NCI-H1417 (cell line): Measurements from ENCODE around the gene UBALD1.
"Not testable (repeated sequence)": the region's sequence is repeated elsewhere in the genome, so short reads cannot be mapped to it uniquely, and the experiment has no call there.

Source experiments
- DNase-seq, 3 experiments: peaks; one replicate each; lab custom pipeline; 2025; lab: John Stamatoyannopoulos, UW

UBALD1 gene

GRCh38 chr16:4599037-4599436, 15.7 kb downstream of the UBALD1 start:
- DNase-seq, result no peak

DNA sequence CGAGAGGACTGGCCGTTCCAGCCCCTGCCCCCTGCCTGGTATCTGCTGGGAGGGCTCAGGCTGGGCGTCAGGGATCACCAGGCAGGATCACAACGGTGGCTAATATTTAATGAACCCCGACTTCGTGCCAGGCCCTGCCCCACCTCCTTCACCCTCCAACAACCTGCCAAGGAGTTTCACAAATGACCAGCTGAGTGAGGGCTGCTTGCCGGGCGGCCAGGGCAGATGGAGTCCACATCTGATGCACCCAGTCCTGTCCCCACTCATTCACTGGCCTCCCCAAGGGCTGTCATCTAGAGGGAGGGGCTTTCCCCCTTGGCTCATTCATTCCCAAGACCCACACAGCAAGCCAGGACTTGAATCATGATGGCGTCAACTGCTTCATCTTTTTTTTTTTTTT, 17.5 kb downstream of the UBALD1 start:
- no peak for DNase-seq

DNA sequence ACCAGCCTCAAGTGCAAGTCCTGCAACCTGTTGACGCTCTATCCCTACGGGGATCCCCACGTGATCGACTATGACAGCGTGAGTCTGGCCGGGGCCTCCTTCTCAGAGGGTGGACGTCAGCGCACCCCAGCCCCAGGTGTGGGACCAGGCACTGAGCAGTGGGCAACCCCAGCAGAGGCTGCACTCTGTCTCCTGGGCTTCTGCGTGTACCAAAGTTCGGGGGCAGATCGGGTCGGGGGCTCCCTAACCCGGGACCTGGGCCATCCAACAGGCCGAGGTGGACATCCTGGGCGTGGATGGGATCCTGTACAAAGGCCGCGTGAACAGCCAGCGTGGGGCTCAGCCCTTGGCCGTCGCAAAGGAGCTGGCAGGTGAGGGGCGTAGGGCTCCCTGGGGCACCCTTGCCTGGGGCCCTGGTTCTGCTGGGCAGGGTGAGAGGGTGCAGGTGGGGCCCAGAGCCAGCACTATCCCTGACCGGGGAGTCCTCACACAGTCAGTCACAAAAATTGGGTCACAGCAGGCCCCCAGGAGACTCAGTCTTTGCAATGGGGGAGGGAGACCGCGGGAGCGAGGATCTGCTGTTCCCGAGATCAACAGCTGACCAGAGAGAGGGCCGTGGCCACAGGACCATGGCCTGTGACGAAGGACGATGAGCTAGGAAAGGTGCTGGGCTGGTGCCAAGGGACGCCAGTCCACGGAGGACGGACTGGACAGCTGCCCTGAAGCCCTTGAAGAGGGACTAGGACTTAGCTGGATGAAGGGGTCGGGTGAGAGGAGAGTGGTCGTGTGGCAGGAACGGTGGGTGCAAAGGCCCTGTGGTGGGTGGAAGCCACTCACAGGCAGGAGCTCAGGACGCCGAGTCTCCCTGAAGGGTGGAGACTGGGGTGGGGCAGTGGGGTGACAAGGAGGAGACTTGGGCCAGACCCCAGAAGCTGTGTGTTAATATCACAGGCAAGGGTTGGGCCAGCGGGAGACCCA, 20.0 kb downstream of the UBALD1 start:
- DNase-seq, result no peak

GRCh38 chr16:4593086-4593485, 21.6 kb downstream of the UBALD1 start:
- peak in 2 of 3 experiments; percentile 83 to 91 for DNase-seq

DNA sequence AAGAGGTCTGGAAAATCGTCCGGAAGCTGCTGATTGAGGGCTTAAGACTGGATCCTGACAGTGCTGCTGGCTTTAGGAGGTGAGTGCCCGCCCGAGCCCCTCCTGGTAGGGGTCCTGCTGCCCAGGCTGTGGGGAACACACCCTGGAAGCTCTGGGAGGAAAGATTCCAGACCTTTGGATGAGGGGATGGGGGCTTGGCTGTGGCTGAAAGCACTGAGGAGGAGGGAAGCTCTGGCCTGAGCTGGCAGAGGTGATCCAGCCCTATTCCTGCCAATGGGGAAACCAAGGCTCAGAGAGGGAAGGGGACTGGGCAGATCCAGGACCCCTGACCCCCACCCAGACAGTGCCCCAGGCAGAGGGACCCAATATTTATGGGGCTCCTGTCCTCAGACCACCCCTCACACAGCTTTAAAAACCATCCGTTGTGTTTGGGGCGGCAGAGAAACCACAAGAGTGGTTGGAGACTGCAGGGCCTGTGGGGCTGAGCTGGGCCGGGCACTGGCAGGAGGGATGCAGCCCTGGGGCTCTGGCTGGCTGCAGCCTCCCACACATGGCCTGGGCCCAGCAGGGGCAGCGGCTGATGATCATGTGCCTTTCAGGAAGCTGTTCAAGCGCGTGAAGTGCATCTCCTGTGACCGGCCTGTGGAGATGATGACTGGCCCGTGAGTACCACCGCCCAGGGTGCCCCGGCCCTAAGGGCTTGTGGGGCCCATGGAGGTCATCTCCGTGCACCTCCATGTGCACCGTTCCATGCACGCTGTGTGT, 22.8 kb downstream of the UBALD1 start:
- no peak for DNase-seq

GRCh38 chr16:4591191-4591590, 23.5 kb downstream of the UBALD1 start:
- DNase-seq, result no peak

- DNase-seq, result no peak
Measured at GRCh38 chr16:4588961-4589360, 25.7 kb downstream of the UBALD1 start.

DNA sequence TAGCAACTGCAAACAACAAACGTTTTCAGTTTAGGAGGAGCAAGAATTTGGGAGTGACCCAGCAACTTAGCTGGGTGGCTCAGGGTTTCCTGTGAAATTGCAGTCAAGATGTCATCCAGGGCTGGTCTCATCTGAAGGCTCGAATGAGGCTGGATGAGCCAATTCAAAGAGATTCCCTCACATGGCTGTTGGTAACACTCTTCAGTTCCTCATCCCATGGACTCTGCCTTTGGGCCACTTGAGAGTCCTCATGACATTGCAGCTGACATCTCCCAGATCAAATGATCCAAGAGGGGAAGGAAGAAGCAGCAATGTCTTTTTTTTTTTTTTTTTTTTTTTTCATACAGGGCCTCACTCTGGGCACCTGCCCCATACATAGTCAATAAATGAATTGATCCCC, 26.3 kb downstream of the UBALD1 start:
- DNase-seq, result no peak

GRCh38 chr16:4586291-4586690, 28.4 kb downstream of the UBALD1 start:
- no peak for DNase-seq

GRCh38 chr16:4583906-4584305, 30.8 kb downstream of the UBALD1 start:
- no peak for DNase-seq

DNA sequence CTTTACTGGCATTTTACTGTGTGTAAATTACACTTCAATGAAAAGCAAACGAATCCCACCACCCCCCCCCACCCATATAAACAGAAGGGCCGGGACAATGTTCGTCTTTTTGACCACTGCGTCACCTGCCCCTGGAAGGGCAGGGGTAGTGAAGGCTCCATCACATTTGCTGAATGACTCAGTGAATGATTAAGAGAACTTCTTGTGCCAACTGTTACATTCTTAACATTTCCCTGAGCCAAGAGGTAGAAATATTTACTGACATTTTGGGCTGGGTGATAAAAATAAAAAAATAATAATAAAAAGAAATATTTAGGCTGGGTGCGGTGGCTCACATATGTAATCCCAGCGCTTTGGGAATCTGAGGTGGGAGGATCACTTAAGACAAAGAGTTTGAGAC, 34.4 kb downstream of the UBALD1 start:
- no peak for DNase-seq

DNA sequence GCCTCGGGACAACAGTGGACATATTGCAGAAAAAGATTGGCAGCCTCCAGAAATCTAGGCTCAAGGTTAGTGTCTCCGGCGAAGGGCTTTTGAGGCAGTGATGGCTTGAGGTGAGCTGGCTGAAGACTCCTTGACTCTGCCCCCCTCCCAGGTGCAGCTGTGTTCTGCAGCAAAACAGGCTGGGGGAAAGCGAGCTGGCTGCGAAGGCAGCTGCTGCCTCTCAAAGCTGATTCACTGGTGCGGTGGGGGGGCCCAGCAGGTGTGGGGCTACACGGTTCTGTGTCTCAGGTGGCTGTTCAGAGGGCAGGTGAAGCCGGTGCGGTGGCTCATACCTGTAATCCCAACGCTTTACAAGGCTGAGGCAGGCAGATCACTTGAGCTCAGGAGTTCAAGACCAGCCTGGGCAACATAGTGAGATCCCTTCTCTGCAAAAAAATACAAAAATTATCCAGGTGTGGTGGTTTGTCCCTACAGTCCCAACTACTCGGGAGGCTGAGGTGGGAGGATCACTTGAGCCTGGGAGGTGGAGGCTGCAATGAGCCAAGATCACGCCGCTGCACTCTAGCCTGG, 35.6 kb downstream of the UBALD1 start:
- peak; percentile 74 to 82 (median 76) for DNase-seq

DNA sequence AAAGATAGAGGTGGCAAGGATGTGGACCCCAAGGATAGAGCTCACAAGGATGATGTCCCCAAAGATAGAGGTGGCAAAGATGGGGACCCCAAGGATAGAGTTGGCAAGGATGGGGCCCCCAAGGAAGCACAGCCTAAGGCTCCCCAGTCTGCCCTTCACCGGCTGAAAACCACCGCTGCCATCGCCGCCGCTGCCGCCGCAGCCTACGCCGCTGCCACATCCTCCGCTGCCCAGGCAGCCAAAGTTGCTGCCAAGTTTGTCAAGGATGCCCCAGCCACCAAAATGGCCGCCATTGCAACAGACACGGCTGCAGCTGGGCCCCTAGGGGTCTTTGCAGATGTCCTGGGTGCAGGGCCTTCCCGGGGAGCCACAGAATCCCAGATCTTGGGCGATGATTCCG, 38.7 kb downstream of the UBALD1 start:
- DNase-seq, result no peak

GRCh38 chr16:4574919-4575705, 39.6 kb downstream of the UBALD1 start:
- DNase-seq, result no peak

GRCh38 chr16:4573926-4574325, 40.8 kb downstream of the UBALD1 start:
- DNase-seq, result not testable (repeated sequence)

GRCh38 chr16:4572715-4573114, 42.0 kb downstream of the UBALD1 start:
- no peak for DNase-seq

GRCh38 chr16:4570688-4571321, 43.9 kb downstream of the UBALD1 start:
- DNase-seq, result no peak

DNA sequence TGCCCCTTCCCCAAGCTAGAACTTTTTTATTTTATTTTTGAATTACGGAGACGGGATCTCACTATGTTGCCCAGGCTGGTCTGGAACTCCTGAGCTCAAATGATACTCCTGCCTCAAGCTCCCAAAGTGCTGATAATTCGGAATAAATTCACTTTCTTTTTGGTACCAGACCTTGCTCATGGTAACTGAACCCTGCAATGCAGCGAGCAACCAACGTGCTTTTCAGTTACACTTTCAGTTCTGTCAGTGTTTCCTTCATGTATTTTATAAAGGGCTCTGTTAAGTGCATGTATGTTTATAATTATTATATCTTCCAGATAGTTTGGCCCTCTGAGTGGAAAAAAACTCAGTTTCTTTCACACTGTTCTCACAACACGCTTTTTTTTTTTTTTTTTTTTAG, 44.6 kb downstream of the UBALD1 start:
- DNase-seq, result no peak

DNA sequence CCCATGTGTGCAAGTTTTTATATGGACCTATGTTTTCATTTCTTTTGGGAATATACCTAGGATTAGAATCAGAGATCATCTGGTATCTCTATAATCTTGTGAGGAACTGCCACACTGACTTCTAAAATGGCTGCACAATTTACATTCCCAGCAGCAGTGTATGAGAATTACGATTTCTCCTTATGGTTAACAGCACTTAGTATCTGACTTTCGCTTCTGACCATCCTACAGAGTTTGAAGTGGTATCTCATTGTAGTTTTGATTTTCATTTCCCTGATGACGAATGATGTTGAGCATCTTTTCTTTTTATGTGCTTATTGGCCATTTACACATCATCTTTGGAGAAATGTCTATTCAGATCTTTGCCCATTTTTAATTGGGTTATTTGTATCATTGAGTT, 48.5 kb downstream of the UBALD1 start:
- DNase-seq, result no peak

- DNase-seq, result no peak
Measured at GRCh38 chr16:4564661-4565267, 49.9 kb downstream of the UBALD1 start.

GRCh38 chr16:4561596-4561995, 53.1 kb downstream of the UBALD1 start:
- no peak for DNase-seq
